Large intestine (tissue), 3 donors: ENCODE results near the gene TP53I13. TPM values are rescaled to one million over a fixed set of nuclear protein-coding genes. Genes with fewer than 3 reads are reported as not detected.
A peak's percentile ranks its signal among the peaks of the same experiment; 100 is the strongest.

Experiments
- DNase-seq, 2 donors: peaks; one replicate each; pipeline versions ENCODE4 v3.0.0 to v3.0.0-alpha.2; 2013
- H3K27ac ChIP-seq: one replicate; pipeline ENCODE4 v1.5.1; 2013; ENCODE audit warnings: low read length
- H3K27me3 ChIP-seq: 2 replicates; pipeline ENCODE4 v1.6.1; 2013; ENCODE audit warnings: low read length; ENCODE audit not compliant: control insufficient read depth, insufficient read depth
- H3K36me3 ChIP-seq: 2 replicates; pipeline ENCODE4 v1.6.1; 2013; ENCODE audit warnings: low read length; ENCODE audit not compliant: control insufficient read depth, insufficient read depth
- H3K4me1 ChIP-seq: one replicate; pipeline ENCODE4 v1.6.1; 2013; ENCODE audit warnings: low read length; ENCODE audit not compliant: control insufficient read depth, insufficient read depth
- H3K4me3 ChIP-seq: one replicate; pipeline ENCODE4 v1.5.1; 2013; ENCODE audit warnings: low read length
- H3K9me3 ChIP-seq: one replicate; pipeline ENCODE4 v1.6.1; 2013; ENCODE audit warnings: mild to moderate bottlenecking, low read depth, low read length, moderate library complexity; ENCODE audit not compliant: control insufficient read depth
- WGBS: methylation state at CpG from one replicate; pipeline ENCODE4 v1.1.5; 2013; ENCODE audit warnings: low lambda C conversion rate; ENCODE audit not compliant: insufficient coverage; 5-methylcytosine and 5-hydroxymethylcytosine counted together
- polyA plus RNA-seq: library from polyadenylated mRNA; unstranded; fragments of 120-200 nt; gene quantifications from one replicate; pipeline ENCODE4 v1.2.1, GENCODE V29; 2013

Gene TP53I13
- polyA plus RNA-seq, 1 donor: 77.0 TPM

- DNase-seq: no peak
- Histone ChIP-seq H3K27ac (no peak overlapping the region), H3K36me3 (peaks cover 61% of the 10 kb centered on the region), H3K4me1 (peaks cover 3% of the 10 kb centered on the region), H3K9me3 (peaks cover 4% of the 10 kb centered on the region), H3K4me3 (no peak overlapping the region), H3K27me3 (no peaks in the 10 kb centered on the region)
- no CpG with 5 or more reads among the region's 20 CpGs for WGBS
Observed at GRCh38 chr17:29581583-29582253, 13.2 kb downstream of the TP53I13 start.

GRCh38 chr17:29582254-29582765 is 13.8 kb downstream of the TP53I13 start:
- Histone ChIP-seq H3K9me3 (peaks cover 4% of the 10 kb centered on the region), H3K4me1 (peaks cover 3% of the 10 kb centered on the region), H3K4me3 (no peak overlapping the region), H3K36me3 (peaks cover 57% of the 10 kb centered on the region), H3K27me3 (no peaks in the 10 kb centered on the region), H3K27ac (no peak overlapping the region)
- WGBS: no CpG with 5 or more reads among the region's 10 CpGs
- no peak for DNase-seq

GRCh38 chr17:29582772-29583171 is 14.3 kb downstream of the TP53I13 start:
- WGBS: no CpG with 5 or more reads among the region's 13 CpGs
- H3K4me1 ChIP-seq: peaks cover 7% of the 10 kb centered on the region
- H3K9me3 ChIP-seq: peaks cover 4% of the 10 kb centered on the region
- peaks cover 52% of the 10 kb centered on the region for H3K36me3 ChIP-seq
- no peak overlapping the region for H3K27ac ChIP-seq
- DNase-seq: no peak
- no peak overlapping the region for H3K4me3 ChIP-seq
- no peaks in the 10 kb centered on the region for H3K27me3 ChIP-seq

- DNase-seq: no peak
- Histone ChIP-seq H3K9me3 (peaks cover 4% of the 10 kb centered on the region), H3K27ac (no peak overlapping the region), H3K36me3 (peaks cover 44% of the 10 kb centered on the region), H3K4me1 (peaks cover 13% of the 10 kb centered on the region), H3K27me3 (no peaks in the 10 kb centered on the region), H3K4me3 (no peak overlapping the region)
- no CpG with 5 or more reads among the region's 16 CpGs for WGBS
Observed at GRCh38 chr17:29583324-29584248, 15.1 kb downstream of the TP53I13 start.

GRCh38 chr17:29584452-29585079 is 16.1 kb downstream of the TP53I13 start:
- peaks cover 35% of the 10 kb centered on the region for H3K36me3 ChIP-seq
- no peak overlapping the region for H3K27ac ChIP-seq
- peaks cover 4% of the 10 kb centered on the region for H3K9me3 ChIP-seq
- H3K4me1 ChIP-seq: peaks cover 13% of the 10 kb centered on the region
- no peaks in the 10 kb centered on the region for H3K27me3 ChIP-seq
- DNase-seq: no peak
- no peak overlapping the region for H3K4me3 ChIP-seq
- WGBS: no CpG with 5 or more reads among the region's 12 CpGs

- DNase-seq: no peak
- no CpG with 5 or more reads among the region's 8 CpGs for WGBS
- Histone ChIP-seq H3K27me3 (no peaks in the 10 kb centered on the region), H3K27ac (no peak overlapping the region), H3K36me3 (peaks cover 29% of the 10 kb centered on the region), H3K4me3 (no peak overlapping the region), H3K9me3 (peaks cover 4% of the 10 kb centered on the region), H3K4me1 (peaks cover 19% of the 10 kb centered on the region)
Observed at GRCh38 chr17:29585080-29585751, 16.7 kb downstream of the TP53I13 start.

GRCh38 chr17:29586676-29587469 is 18.4 kb downstream of the TP53I13 start:
- no peak overlapping the region for H3K27ac ChIP-seq
- WGBS: no CpG with 5 or more reads among the region's 9 CpGs
- peaks cover 35% of the 10 kb centered on the region for H3K4me1 ChIP-seq
- peaks cover 17% of the 10 kb centered on the region for H3K36me3 ChIP-seq
- H3K4me3 ChIP-seq: no peak overlapping the region
- H3K27me3 ChIP-seq: no peaks in the 10 kb centered on the region
- peaks cover 4% of the 10 kb centered on the region for H3K9me3 ChIP-seq
- DNase-seq: no peak

- Histone ChIP-seq H3K36me3 (peaks cover 11% of the 10 kb centered on the region), H3K9me3 (peaks cover 4% of the 10 kb centered on the region), H3K4me3 (peak overlapping the region; percentile 77), H3K27me3 (no peaks in the 10 kb centered on the region), H3K4me1 (peaks cover 42% of the 10 kb centered on the region), H3K27ac (no peak overlapping the region)
- WGBS: no CpG with 5 or more reads among the region's 6 CpGs
- DNase-seq: no peak
Observed at GRCh38 chr17:29587591-29587990, 19.1 kb downstream of the TP53I13 start.

GRCh38 chr17:29588017-29588561 is 19.6 kb downstream of the TP53I13 start:
- Histone ChIP-seq H3K27me3 (no peaks in the 10 kb centered on the region), H3K36me3 (peaks cover 6% of the 10 kb centered on the region), H3K4me1 (peaks cover 45% of the 10 kb centered on the region), H3K27ac (no peak overlapping the region), H3K4me3 (peak overlapping the region; percentile 77), H3K9me3 (peaks cover 4% of the 10 kb centered on the region)
- DNase-seq: no peak
- no CpG with 5 or more reads among the region's 8 CpGs for WGBS
